Measurements from ENCODE around the gene DGKD. TPM values are rescaled to one million over a fixed set of nuclear protein-coding genes. Genes with fewer than 3 reads are reported as not detected.
A peak's percentile ranks its signal among the peaks of the same experiment; 100 is the strongest.

DGKD gene
- total and polyA plus RNA-seq, 7 donors, result 59.4 to 365 (median 173) TPM

GRCh38 chr2:233346376-233346775 lies 7.9 kb upstream of the DGKD start:
- WGBS, 3 donors, result 94 to 96% (median 95%) methylated on average over 12 of the region's 12 CpGs
- Histone ChIP-seq H3K27me3 (ENCODE audit: insufficient read depth in 3 of 3, low read length in 2 of 3) (no peaks in the 10 kb centered on the region), H3K4me3 (no peak overlapping the region), H3K4me1 (peaks cover 18% of the 10 kb centered on the region), H3K9me3 (no peaks in the 10 kb centered on the region), H3K27ac (no peak overlapping the region), H3K36me3 (ENCODE audit: insufficient read depth in 1 of 2, low read depth in 1 of 2) (no peaks in the 10 kb centered on the region)
- intact Hi-C loops (cut with DNase I), result no loop called here
- TF ChIP-seq, protein P1, sequence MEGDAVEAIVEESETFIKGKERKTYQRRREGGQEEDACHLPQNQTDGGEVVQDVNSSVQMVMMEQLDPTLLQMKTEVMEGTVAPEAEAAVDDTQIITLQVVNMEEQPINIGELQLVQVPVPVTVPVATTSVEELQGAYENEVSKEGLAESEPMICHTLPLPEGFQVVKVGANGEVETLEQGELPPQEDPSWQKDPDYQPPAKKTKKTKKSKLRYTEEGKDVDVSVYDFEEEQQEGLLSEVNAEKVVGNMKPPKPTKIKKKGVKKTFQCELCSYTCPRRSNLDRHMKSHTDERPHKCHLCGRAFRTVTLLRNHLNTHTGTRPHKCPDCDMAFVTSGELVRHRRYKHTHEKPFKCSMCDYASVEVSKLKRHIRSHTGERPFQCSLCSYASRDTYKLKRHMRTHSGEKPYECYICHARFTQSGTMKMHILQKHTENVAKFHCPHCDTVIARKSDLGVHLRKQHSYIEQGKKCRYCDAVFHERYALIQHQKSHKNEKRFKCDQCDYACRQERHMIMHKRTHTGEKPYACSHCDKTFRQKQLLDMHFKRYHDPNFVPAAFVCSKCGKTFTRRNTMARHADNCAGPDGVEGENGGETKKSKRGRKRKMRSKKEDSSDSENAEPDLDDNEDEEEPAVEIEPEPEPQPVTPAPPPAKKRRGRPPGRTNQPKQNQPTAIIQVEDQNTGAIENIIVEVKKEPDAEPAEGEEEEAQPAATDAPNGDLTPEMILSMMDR (IDR thresholded peaks at IDR 0.05), result no peak
- DNase-seq, result no peak
- no peak for ATAC-seq

DNA sequence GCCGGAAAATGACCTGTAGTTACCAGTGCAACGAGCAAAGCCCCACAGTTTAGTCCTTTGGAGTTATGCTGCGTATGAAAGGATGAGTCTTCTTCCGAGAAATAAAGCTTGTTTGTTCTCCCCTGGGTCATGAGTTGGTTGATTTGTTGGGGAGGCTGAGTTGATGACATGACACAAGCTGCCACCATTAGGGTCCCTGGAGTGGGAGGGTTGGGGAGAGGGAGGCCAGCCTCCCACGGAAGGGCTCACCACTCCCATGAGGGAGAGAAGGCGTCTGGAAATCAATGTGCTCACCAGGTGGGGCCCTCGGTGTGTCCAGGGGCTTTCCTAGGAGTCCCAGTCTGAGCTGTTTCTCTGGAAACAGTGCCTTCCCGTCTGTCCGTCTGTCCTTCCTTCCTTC lies 7.4 kb upstream of the DGKD start:
- Histone ChIP-seq H3K27ac (no peak overlapping the region), H3K4me3 (no peak overlapping the region), H3K36me3 (ENCODE audit: insufficient read depth in 1 of 2, low read depth in 1 of 2) (no peaks in the 10 kb centered on the region), H3K27me3 (ENCODE audit: insufficient read depth in 3 of 3, low read length in 2 of 3) (no peaks in the 10 kb centered on the region), H3K4me1 (peaks cover 18% of the 10 kb centered on the region), H3K9me3 (no peaks in the 10 kb centered on the region)
- 74 to 85% (median 76%) methylated on average over 9 of the region's 9 CpGs for WGBS, 3 donors
- DNase-seq (no peak), ATAC-seq (no peak)
- TF ChIP-seq, protein P1 (IDR thresholded peaks at IDR 0.05), result no peak
- intact Hi-C loops (cut with DNase I), result no loop called here

DNA sequence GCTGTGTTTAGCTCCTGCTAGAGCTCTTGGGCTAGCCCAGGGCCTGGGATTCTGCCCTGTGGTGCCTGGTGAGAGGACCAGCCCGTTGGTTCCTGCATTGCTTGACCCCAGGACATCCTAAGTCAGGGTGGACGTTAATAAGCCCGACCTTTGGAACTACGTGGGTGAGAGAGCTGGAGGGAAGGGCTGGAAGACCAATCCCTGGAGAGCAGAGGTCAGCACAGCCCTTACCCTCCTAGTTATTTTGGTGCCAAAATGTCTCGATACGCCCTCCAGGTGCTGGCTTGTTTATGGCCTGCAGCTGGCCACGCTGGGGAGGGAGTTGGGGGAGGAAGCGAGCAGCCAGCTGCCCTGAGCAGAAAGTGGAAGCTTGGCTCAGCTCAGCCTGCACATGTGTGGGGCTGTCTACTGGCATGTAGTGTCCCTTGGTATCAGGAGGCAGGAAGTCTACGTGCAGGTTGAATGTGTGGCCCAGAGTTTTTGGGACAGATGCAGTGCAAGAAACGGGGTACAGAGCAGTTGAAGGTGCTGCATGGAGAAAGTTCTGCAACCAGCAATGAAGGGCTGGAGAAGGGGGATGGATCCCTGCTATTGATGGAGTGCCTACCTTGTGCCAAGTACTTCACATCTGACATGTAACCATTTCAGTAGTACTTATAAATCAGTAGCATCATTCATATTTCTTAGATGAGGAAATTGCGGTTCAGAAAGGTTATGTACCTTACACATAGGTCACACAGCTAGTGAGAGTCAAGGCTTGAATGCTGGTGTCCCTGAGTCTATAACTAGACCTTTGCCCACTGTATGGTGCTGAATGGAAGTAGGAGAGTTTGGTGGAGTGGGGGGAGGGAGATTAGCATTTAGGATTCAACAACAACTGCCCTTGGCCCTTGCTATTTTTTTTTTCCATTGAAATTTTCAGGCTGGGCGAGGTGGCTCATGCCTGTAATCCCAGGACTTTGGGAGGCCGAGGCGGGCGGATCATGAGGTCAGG lies 5.0 kb upstream of the DGKD start:
- Histone ChIP-seq H3K4me1 (peaks cover 26% of the 10 kb centered on the region), H3K9me3 (no peaks in the 10 kb centered on the region), H3K36me3 (ENCODE audit: insufficient read depth in 1 of 2, low read depth in 1 of 2) (no peaks in the 10 kb centered on the region), H3K27ac (no peak overlapping the region), H3K27me3 (ENCODE audit: insufficient read depth in 3 of 3, low read length in 2 of 3) (no peaks in the 10 kb centered on the region), H3K4me3 (peak overlapping the region; percentile 15)
- ATAC-seq (peak; percentile 29 to 65 (median 56)), DNase-seq (peak; percentile 46 to 77)
- intact Hi-C loops (cut with DNase I), result no loop called here
- TF ChIP-seq, protein P1 (IDR thresholded peaks at IDR 0.05), result no peak
- 27 to 31% (median 29%) methylated on average over 15 of the region's 15 CpGs for WGBS, 3 donors

DNA sequence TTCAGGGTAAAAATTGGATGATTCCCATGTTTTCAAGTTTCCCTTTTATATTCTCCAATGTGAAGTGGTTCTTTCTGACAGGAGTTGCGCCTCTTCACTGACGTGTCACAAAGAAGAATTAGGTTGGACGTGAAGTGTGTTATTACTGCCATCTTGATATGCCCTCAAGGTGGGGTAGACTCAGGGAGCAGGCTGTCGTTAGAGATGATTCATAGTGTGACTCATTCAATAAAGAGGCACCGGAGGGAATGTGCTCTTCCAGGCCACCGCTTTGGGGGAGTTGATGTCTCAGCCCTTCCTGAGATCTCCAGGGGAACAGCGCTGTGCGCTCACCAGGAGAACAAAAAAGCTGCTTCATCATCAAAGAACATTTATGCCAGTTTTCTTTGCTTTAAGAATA lies 3.6 kb upstream of the DGKD start:
- TF ChIP-seq, protein P1 (IDR thresholded peaks at IDR 0.05), result no peak
- 53 to 59% (median 56%) methylated on average over 8 of the region's 8 CpGs for WGBS, 3 donors

More for the DNA sequence above, 3.6 kb upstream of the DGKD start:
- Histone ChIP-seq H3K9me3 (no peaks in the 10 kb centered on the region), H3K27me3 (ENCODE audit: insufficient read depth in 3 of 3, low read length in 2 of 3) (no peaks in the 10 kb centered on the region), H3K4me1 (peaks cover 31% of the 10 kb centered on the region), H3K4me3 (no peak overlapping the region), H3K27ac (no peak overlapping the region), H3K36me3 (ENCODE audit: insufficient read depth in 1 of 2, low read depth in 1 of 2) (no peaks in the 10 kb centered on the region)
- intact Hi-C loops (cut with DNase I), result loop anchor here in 1 of 2 donors (5.0 kb wide), 1 partner anchor 57 kb away; no protein-coding TSS in a partner anchor
- ATAC-seq (peak; percentile 43 to 65 (median 52)), DNase-seq (no peak)
